B cell (primary cell): Measurements from ENCODE around the gene LZTS3.

Experiments used
- CTCF ChIP-seq: fragments of 200-600 bp; IDR thresholded peaks from one replicate; pipeline ENCODE4 v1.8.0; 2022; ENCODE audit warnings: antibody characterized with exemption, mild to moderate bottlenecking
- EZH2 ChIP-seq: IDR thresholded peaks from 2 replicates; pipeline ENCODE4 v1.6.1; 2012; ENCODE audit warnings: borderline replicate concordance, low read depth, mild to moderate bottlenecking, moderate library complexity, low read length; ENCODE audit not compliant: insufficient read depth, poor library complexity, severe bottlenecking

DNA sequence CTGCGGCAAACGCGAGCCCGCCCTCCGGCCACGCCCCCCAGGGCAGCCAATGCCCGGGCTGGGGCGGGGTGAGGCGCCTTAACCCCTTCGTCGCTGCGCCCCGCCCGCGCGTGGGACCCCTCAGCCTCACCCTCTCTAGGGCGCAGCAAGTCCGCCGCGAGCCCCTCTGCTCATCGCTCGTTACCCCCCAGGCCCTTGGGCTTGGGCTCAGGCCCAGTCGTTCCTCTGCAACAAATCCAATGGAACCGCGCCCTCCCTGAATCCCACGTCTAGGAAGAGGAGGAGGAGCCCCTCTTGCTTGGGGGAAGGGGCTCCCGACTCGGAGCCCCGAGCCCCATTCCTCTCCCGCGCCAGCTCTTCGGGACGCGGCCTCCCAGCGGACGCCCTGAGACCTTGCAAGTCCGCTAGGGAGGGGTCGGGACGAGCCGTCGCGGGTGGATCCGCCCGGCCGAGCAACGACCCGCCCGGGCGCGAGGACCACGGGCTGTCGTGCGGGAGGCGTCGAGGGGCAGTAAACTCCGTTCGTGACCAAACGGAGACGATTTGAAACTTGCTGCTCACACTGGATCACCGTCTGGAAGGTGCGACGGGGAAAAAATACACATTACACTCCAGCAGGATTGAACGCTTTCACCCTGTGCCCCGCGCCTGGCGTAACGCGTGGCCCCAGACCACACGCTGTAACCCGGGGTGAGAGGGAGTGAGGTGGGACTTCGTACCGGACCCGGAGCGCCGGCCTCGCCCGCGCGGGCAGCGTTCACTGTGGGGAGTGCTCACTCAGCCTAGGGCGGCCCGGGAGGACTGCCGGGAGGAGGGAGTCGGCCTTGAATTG is 477 bp upstream of the LZTS3 start:
- TF ChIP-seq CTCF (peak; percentile 30), EZH2 (peak; percentile 61)
